CD4-positive, alpha-beta T cell (primary cell): Measurements from ENCODE around the gene KNTC1. TPM values are rescaled to one million over a fixed set of nuclear protein-coding genes. Genes with fewer than 3 reads are reported as not detected.

Source experiments
- ATAC-seq: fragments of 200-7000 bp; cut with Tn5 transposase; one replicate; pipeline ENCODE4 v1.10.0; 2022; ENCODE audit warnings: mild to moderate bottlenecking; ENCODE audit not compliant: poor library complexity
- CTCF ChIA-PET: fragments of 350-600 bp; sonication (Branson Sonifier 250); formaldehyde crosslinking; loops from one replicate; lab custom pipeline; 2021; ENCODE audit warnings: antibody characterized with exemption, inconsistent platforms; lab: Charles Lee
- POLR2A ChIA-PET: fragments of 350-600 bp; sonication (Branson Sonifier 250); formaldehyde crosslinking; loops from one replicate; lab custom pipeline; 2021; ENCODE audit warnings: antibody characterized with exemption, inconsistent platforms; lab: Charles Lee
- DNase-seq, 14 experiments: peaks; one replicate each; pipeline ENCODE4 v3.0.0-alpha.2; 2013 to 2020; ENCODE audit warnings: mixed read lengths in 2 of 14
- H3K27ac ChIP-seq, 2 donors: one replicate each; pipeline versions ENCODE4 v1.5.1 to v1.7.0; 2013; ENCODE audit warnings: low read length in 2 of 2, low read depth in 1 of 2, mild to moderate bottlenecking in 1 of 2
- H3K27me3 ChIP-seq, 2 experiments: 1 replicate in 1 of 2; 2 replicates in 1 of 2; pipeline versions ENCODE4 v1.6.1 to v1.7.0; 2013; ENCODE audit warnings: low read length in 2 of 2, control low read depth in 1 of 2, mild to moderate bottlenecking in 1 of 2, moderate library complexity in 1 of 2; ENCODE audit not compliant: insufficient read depth in 2 of 2, control insufficient read depth in 1 of 2
- H3K36me3 ChIP-seq: one replicate; pipeline ENCODE4 v1.6.1; 2013; ENCODE audit warnings: low read length, control low read depth; ENCODE audit not compliant: insufficient read depth
- H3K4me1 ChIP-seq: one replicate; pipeline ENCODE4 v1.6.1; 2013; ENCODE audit warnings: low read length, control low read depth; ENCODE audit not compliant: insufficient read depth
- H3K4me3 ChIP-seq: one replicate; pipeline ENCODE4 v1.5.1; 2013; ENCODE audit warnings: mild to moderate bottlenecking, low read length, moderate library complexity
- H3K9me3 ChIP-seq, 2 experiments: 1 replicate in 1 of 2; 2 replicates in 1 of 2; pipeline versions ENCODE4 v1.6.1 to v1.7.0; 2013; ENCODE audit warnings: low read length in 2 of 2, mild to moderate bottlenecking in 2 of 2, control low read depth in 1 of 2, moderate library complexity in 1 of 2; ENCODE audit not compliant: control insufficient read depth in 1 of 2, insufficient read depth in 1 of 2
- H3K27ac Mint-ChIP-seq: one replicate; pipeline ENCODE4 v1.8.0; 2020; ENCODE audit warnings: mixed read lengths
- H3K27me3 Mint-ChIP-seq: one replicate; pipeline ENCODE4 v1.8.0; 2021; ENCODE audit warnings: mixed read lengths
- H3K36me3 Mint-ChIP-seq: one replicate; pipeline ENCODE4 v1.8.0; 2021; ENCODE audit warnings: low read depth, mixed read lengths
- H3K4me1 Mint-ChIP-seq: one replicate; pipeline ENCODE4 v1.8.0; 2021; ENCODE audit warnings: low read depth, mixed read lengths
- H3K4me3 Mint-ChIP-seq: one replicate; pipeline ENCODE4 v1.8.0; 2020; ENCODE audit warnings: mild to moderate bottlenecking, mixed read lengths
- H3K9me3 Mint-ChIP-seq: one replicate; pipeline ENCODE4 v1.8.0; 2020; ENCODE audit warnings: mixed read lengths
- CTCF ChIP-seq: fragments of 200-600 bp; IDR thresholded peaks from one replicate; pipeline ENCODE4 v1.8.0; 2022; ENCODE audit warnings: antibody characterized with exemption, mild to moderate bottlenecking
- intact Hi-C, 2 experiments: fragments of 100-400 bp; cut with DNase I in 1 of 2; cut with micrococcal nuclease in 1 of 2; formaldehyde crosslinking; loops; one replicate each; pipeline versions ENCODE4 v1.15.1 to v1.9.0; 2023 to 2025; cut with DNase I, micrococcal nuclease
- total RNA-seq, 174 experiments: library from RNA in 2 of 174; stranded (reverse) in 2 of 174; gene quantifications; one replicate each; pipeline ENCODE4 v1.2.3 and lab custom pipeline; 2021 to 2026

KNTC1 gene
- total RNA-seq, 2 experiments from 2014 or later: 23.3 to 23.8 TPM

GRCh38 chr12:122593910-122594309 lies 66.9 kb downstream of the KNTC1 start:
- no peak overlapping the region for H3K27ac ChIP-seq
- no peaks in the 10 kb centered on the region for H3K27me3 ChIP-seq
- ChIA-PET POLR2A (no interaction called here), CTCF (no interaction called here)
- ATAC-seq (no peak), DNase-seq (no peak)
- peaks cover 13% of the 10 kb centered on the region for H3K36me3 ChIP-seq
- peaks cover 28% of the 10 kb centered on the region for H3K36me3 Mint-ChIP-seq
- H3K4me1 ChIP-seq: no peaks in the 10 kb centered on the region
- no peak for TF ChIP-seq CTCF
- H3K4me1 Mint-ChIP-seq: no peaks in the 10 kb centered on the region
- H3K9me3 Mint-ChIP-seq: no peaks in the 10 kb centered on the region
- H3K9me3 ChIP-seq: no peaks in the 10 kb centered on the region
- H3K27me3 Mint-ChIP-seq: no peaks in the 10 kb centered on the region
- H3K4me3 ChIP-seq: no peak overlapping the region
- H3K4me3 Mint-ChIP-seq: no peak overlapping the region
- H3K27ac Mint-ChIP-seq: no peak overlapping the region
- intact Hi-C loops: no loop called here

- no peak overlapping the region for H3K27ac Mint-ChIP-seq
- no peak for TF ChIP-seq CTCF
- H3K36me3 Mint-ChIP-seq: peaks cover 21% of the 10 kb centered on the region
- no peak for ATAC-seq
- POLR2A ChIA-PET: no interaction called here
- Histone ChIP-seq H3K27me3 (no peaks in the 10 kb centered on the region), H3K4me1 (no peaks in the 10 kb centered on the region), H3K27ac (no peak overlapping the region), H3K36me3 (peaks cover 11% of the 10 kb centered on the region), H3K9me3 (no peaks in the 10 kb centered on the region), H3K4me3 (no peak overlapping the region)
- no peaks in the 10 kb centered on the region for H3K27me3 Mint-ChIP-seq
- DNase-seq: no peak
- CTCF ChIA-PET: interaction anchor here (0.7 kb wide), 1 partner anchor 110 kb away, joined by 3 read pairs; no protein-coding TSS in a partner anchor
- intact Hi-C loops: no loop called here
- no peaks in the 10 kb centered on the region for H3K9me3 Mint-ChIP-seq
- no peaks in the 10 kb centered on the region for H3K4me1 Mint-ChIP-seq
- no peak overlapping the region for H3K4me3 Mint-ChIP-seq
These were observed 69.8 kb downstream of the KNTC1 start for GRCh38 chr12:122596838-122597237.

- ChIA-PET CTCF (no interaction called here), POLR2A (no interaction called here)
- Histone ChIP-seq H3K9me3 (no peaks in the 10 kb centered on the region), H3K4me3 (no peak overlapping the region), H3K4me1 (no peaks in the 10 kb centered on the region), H3K27ac (no peak overlapping the region), H3K36me3 (peaks cover 8% of the 10 kb centered on the region), H3K27me3 (no peaks in the 10 kb centered on the region)
- ATAC-seq (no peak), DNase-seq (no peak)
- no peaks in the 10 kb centered on the region for H3K27me3 Mint-ChIP-seq
- no peaks in the 10 kb centered on the region for H3K4me1 Mint-ChIP-seq
- no peak for TF ChIP-seq CTCF
- H3K36me3 Mint-ChIP-seq: peaks cover 12% of the 10 kb centered on the region
- intact Hi-C loops: no loop called here
- H3K9me3 Mint-ChIP-seq: no peaks in the 10 kb centered on the region
- no peak overlapping the region for H3K27ac Mint-ChIP-seq
- H3K4me3 Mint-ChIP-seq: no peak overlapping the region
These were observed 75.4 kb downstream of the KNTC1 start for GRCh38 chr12:122602456-122602855.
